PC-3 (cell line): ENCODE results near the gene TAOK1. TPM values are rescaled to one million over a fixed set of nuclear protein-coding genes. Genes with fewer than 3 reads are reported as not detected.
A peak's percentile ranks its signal among the peaks of the same experiment; 100 is the strongest.

Source experiments
- ATAC-seq: fragments of 200-7000 bp; cut with Tn5 transposase; 2 replicates; pipeline ENCODE4 v1.9.1; 2020; ENCODE audit warnings: mild to moderate bottlenecking, moderate library complexity
- BruUV-seq: library from RNA; stranded (reverse); fragments of 400-500 nt; replicated peaks from 2 replicates; lab custom pipeline; 2021; lab: Mats Ljungman, UMichigan
- CTCF ChIA-PET: fragments of 300-600 bp; sonication (Branson Sonifier 250); formaldehyde crosslinking; loops from one replicate; lab custom pipeline; 2022; ENCODE audit warnings: antibody characterized with exemption; lab: Charles Lee
- POLR2A ChIA-PET: fragments of 300-600 bp; sonication (Branson Sonifier 250); formaldehyde crosslinking; loops from one replicate; lab custom pipeline; 2022; ENCODE audit warnings: antibody characterized with exemption; ENCODE audit not compliant: unreplicated experiment; lab: Charles Lee
- DNase-seq: peaks from one replicate; pipeline ENCODE4 v3.0.0-alpha.2; 2015
- H2AFZ ChIP-seq: fragments of 300-600 bp; sonication (generic); 2 replicates; pipeline ENCODE4 v1.6.0; 2016; ENCODE audit warnings: antibody characterized with exemption, low read length
- H3F3A ChIP-seq: fragments of 300-600 bp; sonication (generic); one replicate; pipeline ENCODE4 v1.6.0; 2017; ENCODE audit warnings: antibody characterized with exemption, low read length, control low read depth, mild to moderate bottlenecking; ENCODE audit not compliant: unreplicated experiment
- H3K27ac ChIP-seq: fragments of 300-600 bp; sonication (generic); 2 replicates; pipeline ENCODE4 v1.5.1; 2016; ENCODE audit warnings: mild to moderate bottlenecking, low read length
- H3K27me3 ChIP-seq: fragments of 300-600 bp; sonication (generic); 2 replicates; pipeline ENCODE4 v1.6.1; 2016; ENCODE audit warnings: low read length, mixed read lengths
- H3K36me3 ChIP-seq: fragments of 300-600 bp; sonication (generic); 2 replicates; pipeline ENCODE4 v1.6.1; 2016; ENCODE audit warnings: low read depth, mixed run types, low read length, mixed read lengths
- H3K4me1 ChIP-seq: fragments of 300-600 bp; sonication (generic); 2 replicates; pipeline ENCODE4 v1.5.1; 2016; ENCODE audit warnings: low read length; ENCODE audit not compliant: insufficient read depth
- H3K4me2 ChIP-seq: fragments of 300-600 bp; sonication (generic); 2 replicates; pipeline ENCODE4 v1.6.0; 2016; ENCODE audit warnings: low read length
- H3K4me3 ChIP-seq: fragments of 300-600 bp; sonication (generic); 2 replicates; pipeline ENCODE4 v1.5.1; 2016; ENCODE audit warnings: mild to moderate bottlenecking, low read length, mixed read lengths
- H3K79me2 ChIP-seq: fragments of 300-600 bp; sonication (generic); 2 replicates; pipeline ENCODE4 v1.6.1; 2017; ENCODE audit warnings: low read length, mixed read lengths
- H3K9ac ChIP-seq: fragments of 300-600 bp; sonication (generic); 2 replicates; pipeline ENCODE4 v1.6.0; 2016; ENCODE audit warnings: mild to moderate bottlenecking, low read length
- H3K9me2 ChIP-seq: fragments of 300-600 bp; sonication (generic); replicated peaks from 2 replicates; pipeline ENCODE4 v1.6.1; 2016; ENCODE audit warnings: mixed run types, low read length, mixed read lengths
- H3K9me3 ChIP-seq: fragments of 300-600 bp; sonication (generic); 2 replicates; pipeline ENCODE4 v1.6.1; 2016; ENCODE audit warnings: low read length, mixed read lengths
- H4K20me1 ChIP-seq: fragments of 300-600 bp; sonication (generic); 2 replicates; pipeline ENCODE4 v1.6.1; 2016; ENCODE audit warnings: low read length, mixed read lengths
- EZH2 ChIP-seq: fragments of 300-600 bp; sonication (generic); IDR thresholded peaks from one replicate; pipeline ENCODE4 v1.6.1; 2017; ENCODE audit warnings: antibody characterized with exemption, mild to moderate bottlenecking, low read length; ENCODE audit not compliant: unreplicated experiment
- EZH2phosphoT487 ChIP-seq: fragments of 300-600 bp; sonication (generic); IDR thresholded peaks from 2 replicates; pipeline ENCODE4 v1.6.1; 2018; ENCODE audit warnings: mild to moderate bottlenecking, antibody characterized with exemption, low read length, borderline replicate concordance
- intact Hi-C: fragments of 100-400 bp; cut with micrococcal nuclease; formaldehyde crosslinking; loops from 2 replicates; pipeline ENCODE4 v1.9.0; 2023
- total RNA-seq: library from RNA; depleted of rRNA; stranded (reverse); fragments of >200 nt; gene quantifications from 2 replicates; pipeline ENCODE4 v1.2.3, GENCODE V29; 2014
- TF ChIP-seq, protein P1 (sequence below): fragments of 300-600 bp; sonication (generic); conservative IDR thresholded peaks from 2 replicates; pipeline ENCODE4 v1.5.1; 2017; ENCODE audit warnings: antibody characterized with exemption, low read depth, mild to moderate bottlenecking, low read length

TAOK1 gene
- total RNA-seq, 1 experiment from 2014 or later, result 17.3 TPM

DNA sequence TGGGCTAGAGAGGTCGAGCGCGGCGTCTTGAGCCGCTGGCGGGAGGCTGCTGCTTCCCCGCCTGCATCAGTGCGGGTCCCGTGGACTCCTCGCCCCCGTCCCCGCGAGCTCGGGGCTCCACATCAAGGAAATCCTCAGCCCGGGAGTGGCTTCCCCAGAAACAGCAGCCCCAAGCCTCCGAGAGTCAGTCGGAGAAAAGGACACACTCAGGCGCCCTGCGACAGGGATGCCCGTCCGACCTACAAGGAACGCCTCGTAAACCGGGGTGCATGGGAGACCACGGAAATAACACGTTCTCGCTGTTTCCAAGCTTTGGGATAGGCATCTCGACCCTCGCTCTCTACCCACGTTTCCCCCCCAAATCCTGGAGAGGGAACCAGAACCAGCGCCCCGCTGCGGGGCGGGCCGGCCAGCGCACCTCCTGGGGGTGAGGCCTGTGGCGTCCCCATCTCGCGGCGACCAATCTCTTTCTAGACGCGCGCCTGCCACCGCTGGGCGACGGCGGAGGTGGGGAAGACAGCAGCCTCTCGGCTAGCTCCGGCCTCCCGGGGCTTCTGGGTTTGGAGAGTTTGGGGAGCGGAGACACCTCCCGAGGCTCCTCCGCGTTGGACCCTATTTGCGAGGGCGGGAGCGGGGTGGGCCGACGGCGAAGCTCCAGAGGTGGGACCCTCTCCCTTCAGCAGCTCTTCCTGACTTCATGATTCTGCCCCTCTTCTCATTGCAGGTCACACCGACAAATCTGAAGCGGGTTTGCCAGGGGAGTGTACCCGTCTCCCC lies 177.6 kb downstream of the TAOK1 start:
- H3K4me2 ChIP-seq, result peak overlapping the region; percentile 98
- ChIA-PET CTCF (interaction anchor here (0.6 kb wide), 1 partner anchor 317 kb away, joined by 3 read pairs; no protein-coding TSS in a partner anchor), POLR2A (no interaction called here)
- ATAC-seq, result peak; percentile 52
- DNase-seq, result peak; percentile 47
- H3K4me1 ChIP-seq, result peaks cover 7% of the 10 kb centered on the region; the same call in 1 of the 2 replicates
- peak overlapping the region; percentile 34; the same call in 1 of the 2 replicates for H3K9ac ChIP-seq
- H3K9me3 ChIP-seq, result no peaks in the 10 kb centered on the region
- peak overlapping the region; percentile 19; the same call in 1 of the 2 replicates for H3K27ac ChIP-seq
- H3K27me3 ChIP-seq, result no peaks in the 10 kb centered on the region
- BruUV-seq, result TSS peak; percentile 66
- H2AFZ ChIP-seq, result peak overlapping the region; percentile 85
- peak overlapping the region; percentile 85 for H3K4me3 ChIP-seq
- TF ChIP-seq EZH2phosphoT487, result no peak
- TF ChIP-seq, protein P1, sequence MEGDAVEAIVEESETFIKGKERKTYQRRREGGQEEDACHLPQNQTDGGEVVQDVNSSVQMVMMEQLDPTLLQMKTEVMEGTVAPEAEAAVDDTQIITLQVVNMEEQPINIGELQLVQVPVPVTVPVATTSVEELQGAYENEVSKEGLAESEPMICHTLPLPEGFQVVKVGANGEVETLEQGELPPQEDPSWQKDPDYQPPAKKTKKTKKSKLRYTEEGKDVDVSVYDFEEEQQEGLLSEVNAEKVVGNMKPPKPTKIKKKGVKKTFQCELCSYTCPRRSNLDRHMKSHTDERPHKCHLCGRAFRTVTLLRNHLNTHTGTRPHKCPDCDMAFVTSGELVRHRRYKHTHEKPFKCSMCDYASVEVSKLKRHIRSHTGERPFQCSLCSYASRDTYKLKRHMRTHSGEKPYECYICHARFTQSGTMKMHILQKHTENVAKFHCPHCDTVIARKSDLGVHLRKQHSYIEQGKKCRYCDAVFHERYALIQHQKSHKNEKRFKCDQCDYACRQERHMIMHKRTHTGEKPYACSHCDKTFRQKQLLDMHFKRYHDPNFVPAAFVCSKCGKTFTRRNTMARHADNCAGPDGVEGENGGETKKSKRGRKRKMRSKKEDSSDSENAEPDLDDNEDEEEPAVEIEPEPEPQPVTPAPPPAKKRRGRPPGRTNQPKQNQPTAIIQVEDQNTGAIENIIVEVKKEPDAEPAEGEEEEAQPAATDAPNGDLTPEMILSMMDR, result peak; percentile 35
- intact Hi-C loops, result no loop called here
- H3F3A ChIP-seq, result no peaks in the 10 kb centered on the region
- H3K9me2 ChIP-seq, result no peaks in the 10 kb centered on the region
- H3K79me2 ChIP-seq, result no peaks in the 10 kb centered on the region
- no peaks in the 10 kb centered on the region for H4K20me1 ChIP-seq
- H3K36me3 ChIP-seq, result no peaks in the 10 kb centered on the region

GRCh38 chr17:29568331-29569244 lies 178.4 kb downstream of the TAOK1 start, which contains the start of gene TP53I13:
TP53I13 (plus strand) TSS chr17:29568701; CDS start chr17:29568759, 58 bp downstream.
- no peaks in the 10 kb centered on the region for H3K9me2 ChIP-seq
- no peaks in the 10 kb centered on the region for H3K36me3 ChIP-seq
- H3F3A ChIP-seq, result no peaks in the 10 kb centered on the region
- BruUV-seq, result no TSS peak
- H2AFZ ChIP-seq, result peak within 1 kb of the TSS; percentile 88
- DNase-seq, result peak; percentile 74
- peak within 1 kb of the TSS; percentile 19; the same call in 1 of the 2 replicates for H3K27ac ChIP-seq
- CTCF ChIA-PET, result interaction anchor here (0.9 kb wide), 1 partner anchor 13 kb away, joined by 3 read pairs; no protein-coding TSS in a partner anchor
- peak within 1 kb of the TSS; percentile 57 for H3K9ac ChIP-seq
- intact Hi-C loops, result no loop called here
- no peaks in the 10 kb centered on the region for H3K27me3 ChIP-seq
- peaks cover 7% of the 10 kb centered on the region; the same call in 1 of the 2 replicates for H3K4me1 ChIP-seq
- H3K79me2 ChIP-seq, result no peaks in the 10 kb centered on the region
- H3K4me3 ChIP-seq, result peak within 1 kb of the TSS; percentile 85
- POLR2A ChIA-PET, result no interaction called here
- peak; percentile 51 for ATAC-seq
- H4K20me1 ChIP-seq, result no peaks in the 10 kb centered on the region
- TF ChIP-seq, protein P1, result no peak
- TF ChIP-seq EZH2, result no peak
- TF ChIP-seq EZH2phosphoT487, result no peak
- H3K4me2 ChIP-seq, result peak within 1 kb of the TSS; percentile 98
- H3K9me3 ChIP-seq, result no peaks in the 10 kb centered on the region
